Stimulated activated naive CD4-positive, alpha-beta T cell treated with Interleukin-2 at 50 U/mL for 16 hours (primary cell): ENCODE data around the gene EID3.
"Not testable (repeated sequence)": the region's sequence is repeated elsewhere in the genome, so short reads cannot be mapped to it uniquely, and the experiment has no call there.

Experiments used
- DNase-seq: peaks from one replicate; lab custom pipeline; 2025; lab: John Stamatoyannopoulos, UW

EID3 gene

DNA sequence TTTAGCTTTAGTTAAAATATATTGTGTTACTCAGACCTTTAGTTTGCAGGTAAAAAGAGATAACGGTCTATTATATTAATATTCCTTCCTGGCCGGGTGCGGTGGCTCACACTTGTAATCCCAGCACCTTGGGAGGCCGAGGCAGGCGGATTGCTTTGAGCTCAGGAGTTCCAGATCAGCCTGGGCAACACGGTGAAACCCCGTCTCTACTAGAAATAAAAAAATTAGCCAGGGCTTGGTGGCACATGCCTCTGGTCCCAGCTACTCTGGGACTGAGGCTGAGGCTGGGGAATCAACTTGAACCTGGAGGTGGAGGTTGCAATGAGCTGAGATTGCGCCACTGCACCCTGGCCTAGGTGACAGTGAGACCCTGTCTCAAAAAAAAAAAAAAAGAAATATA, 13.2 kb upstream of the EID3 start:
- no peak for DNase-seq

DNA sequence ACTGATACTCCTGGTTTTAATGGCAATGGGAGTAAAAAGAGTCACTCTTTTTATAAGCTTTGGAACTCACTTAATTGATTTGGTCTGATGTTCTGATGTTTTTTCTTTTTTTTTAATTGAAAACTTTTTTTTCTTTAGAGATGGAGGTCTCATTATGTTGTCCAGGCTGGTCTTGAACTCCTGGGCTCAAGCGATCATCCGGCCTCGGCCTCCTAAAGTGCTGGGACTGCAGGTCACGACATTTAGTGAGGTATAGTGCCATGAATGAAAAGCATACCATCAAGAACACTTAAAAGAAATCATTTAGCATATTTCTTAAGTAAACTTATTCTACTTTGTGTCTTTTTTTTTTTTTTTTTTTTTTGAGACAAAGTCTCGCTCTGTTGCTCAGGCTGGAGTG, 12.7 kb upstream of the EID3 start:
- DNase-seq, result no peak

DNA sequence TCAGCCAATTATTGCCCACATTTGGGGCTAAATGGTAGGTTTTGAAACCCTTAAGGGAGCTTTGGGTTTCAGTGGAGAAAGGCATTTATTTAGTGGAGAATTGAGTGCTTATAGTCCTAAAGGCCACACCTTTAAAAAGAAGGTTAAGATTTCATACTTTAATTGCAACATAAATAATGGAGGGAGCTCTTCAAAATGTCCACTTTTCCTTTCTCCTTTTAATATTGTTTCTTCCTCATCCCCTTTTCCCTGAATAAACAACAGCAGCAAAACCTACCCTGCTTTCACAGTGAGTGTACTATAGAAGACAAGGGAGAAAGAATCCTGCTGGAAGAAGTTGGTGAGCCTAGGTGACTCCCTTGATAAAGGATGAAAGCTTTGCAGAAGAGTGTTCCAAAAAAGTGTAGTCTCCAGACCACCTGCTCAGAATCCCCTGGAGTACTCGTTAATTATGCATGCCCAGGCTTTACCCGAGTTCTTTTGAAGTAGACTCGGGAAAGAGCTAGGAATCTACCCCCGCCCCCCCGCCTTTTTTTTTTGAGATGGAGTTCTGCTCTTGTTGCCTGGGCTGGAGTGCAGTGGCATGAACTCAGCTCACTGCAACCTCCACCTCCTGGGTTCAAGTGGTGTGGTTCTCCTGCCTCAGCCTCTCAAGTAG, 11.5 kb upstream of the EID3 start:
- DNase-seq, result no peak

DNA sequence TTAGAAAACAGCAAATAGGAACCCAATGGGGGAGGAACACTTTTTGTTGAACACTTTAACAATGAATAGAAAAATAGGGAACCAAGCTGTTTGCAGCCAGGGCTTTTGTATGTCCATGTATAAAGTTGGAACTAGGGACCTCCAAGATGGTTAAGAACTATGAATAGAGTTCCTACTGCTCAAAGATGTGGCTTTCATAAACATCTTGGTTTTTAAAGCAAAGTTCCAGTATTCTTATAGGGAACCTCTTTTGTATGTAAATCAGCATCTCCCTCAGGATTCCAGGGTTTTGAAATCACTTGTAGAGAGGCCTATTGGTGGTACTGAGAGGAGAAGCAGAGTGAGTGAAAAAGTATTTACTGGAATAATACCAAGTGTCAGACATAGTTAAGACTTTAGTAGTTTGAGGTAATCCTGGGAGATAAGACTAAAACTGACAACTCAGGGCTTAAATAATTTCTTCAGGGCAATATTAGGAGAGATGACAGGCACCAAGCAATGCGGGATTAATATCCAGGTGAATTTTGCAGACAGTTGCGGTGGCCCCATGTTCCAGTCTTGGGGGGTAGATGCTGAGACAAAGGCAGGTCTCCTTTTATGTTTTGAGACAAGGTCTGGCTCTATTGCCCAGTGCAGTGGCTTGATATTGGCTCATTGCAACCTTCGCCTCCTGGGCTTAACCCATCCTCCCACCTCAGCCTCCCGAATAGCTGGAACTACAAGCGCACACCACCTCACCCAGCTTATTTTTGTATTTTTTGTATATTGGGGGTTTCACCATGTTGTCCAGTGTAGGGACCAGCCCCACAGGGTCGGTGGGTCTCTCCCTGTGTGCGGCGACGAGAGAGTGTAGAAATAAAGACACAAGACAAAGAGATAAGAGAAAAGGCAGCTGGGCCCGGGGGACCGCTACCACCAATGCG, 10.4 kb upstream of the EID3 start:
- no peak for DNase-seq

DNA sequence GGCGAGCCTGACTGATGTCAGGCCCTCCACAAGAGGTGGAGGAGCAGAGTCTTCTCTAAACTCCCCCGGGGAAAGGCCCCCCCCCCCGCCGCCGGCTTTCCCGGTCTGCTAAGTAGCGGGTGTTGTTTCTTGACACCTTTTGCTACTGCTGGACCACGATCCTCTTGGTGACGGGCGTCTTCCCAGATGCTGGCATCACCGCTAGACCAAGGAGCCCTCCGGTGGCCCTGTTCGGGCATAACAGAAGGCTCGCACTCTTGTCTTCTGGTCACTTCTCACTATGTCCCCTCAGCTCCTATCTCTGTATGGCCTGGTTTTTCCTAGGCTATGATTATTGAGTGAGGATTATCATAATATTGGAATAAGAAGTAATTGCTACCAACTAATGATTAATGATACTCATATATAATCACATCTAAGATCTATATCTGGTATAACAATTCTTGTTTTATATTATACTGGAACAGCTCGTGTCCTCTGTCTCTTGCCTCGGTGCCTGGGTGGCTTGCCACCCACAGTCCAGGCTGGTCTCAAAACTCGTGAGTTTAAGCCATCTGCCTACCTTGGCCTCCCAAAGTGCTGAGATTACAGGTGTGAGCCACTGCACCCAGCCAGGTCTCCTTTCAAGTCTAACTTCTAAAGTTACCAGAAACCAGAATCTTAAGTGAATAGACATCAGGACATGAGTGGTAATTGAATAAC, 9.2 kb upstream of the EID3 start:
- DNase-seq, result not testable (repeated sequence)

DNA sequence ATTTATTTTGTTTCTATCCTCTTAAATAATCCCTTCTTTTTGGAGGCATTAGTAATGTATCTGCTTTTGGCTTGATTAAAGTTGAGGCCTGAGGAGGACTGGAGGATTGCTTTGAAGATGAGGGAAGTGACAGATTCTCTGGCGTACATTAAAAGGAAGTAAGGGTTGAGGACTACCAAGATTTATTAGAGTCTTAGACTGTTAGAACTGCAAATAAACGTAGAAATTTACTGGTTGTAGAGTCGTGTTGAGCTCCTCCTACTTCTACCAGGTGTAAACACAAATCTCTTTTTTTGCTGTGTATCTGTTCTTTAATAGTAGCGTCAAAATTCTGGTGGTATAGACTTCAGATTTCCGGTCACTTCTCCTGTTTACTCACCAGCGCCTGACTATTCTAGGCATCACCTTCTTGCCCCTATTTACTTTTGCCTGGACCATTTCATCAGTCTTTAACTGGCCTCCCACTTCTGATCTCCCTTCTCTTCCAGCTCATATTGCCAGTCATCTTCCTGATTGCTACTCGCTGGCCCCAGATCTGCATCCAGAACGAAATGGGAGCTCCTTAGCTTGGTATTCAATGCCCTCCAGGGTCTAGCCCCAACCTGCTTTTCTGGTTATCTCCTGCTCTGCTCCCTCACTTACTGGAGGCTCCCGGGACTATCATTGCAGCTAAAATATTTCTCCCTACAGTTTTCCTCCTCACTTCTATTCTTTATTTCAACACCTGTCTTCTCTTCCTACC, 8.4 kb upstream of the EID3 start:
- DNase-seq, result no peak

DNA sequence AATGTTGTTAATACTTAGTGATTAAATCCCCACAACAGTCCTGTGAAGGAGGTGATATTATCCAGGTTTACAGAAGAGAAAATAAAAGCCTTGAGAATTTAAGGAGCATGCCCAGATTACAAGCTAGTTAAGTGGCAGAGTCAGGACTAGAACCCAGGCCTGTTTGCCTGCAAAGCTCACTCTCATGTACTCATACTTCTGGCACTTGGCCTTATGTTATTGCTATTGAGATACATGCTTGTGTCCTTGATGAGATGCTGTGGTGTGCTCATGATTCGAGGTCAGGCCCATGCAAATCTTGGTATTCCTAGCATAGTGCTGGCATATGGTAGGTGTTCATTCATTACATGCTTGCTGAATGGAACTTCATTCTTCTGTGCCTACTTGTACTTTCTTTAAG, 7.6 kb upstream of the EID3 start:
- no peak for DNase-seq

DNA sequence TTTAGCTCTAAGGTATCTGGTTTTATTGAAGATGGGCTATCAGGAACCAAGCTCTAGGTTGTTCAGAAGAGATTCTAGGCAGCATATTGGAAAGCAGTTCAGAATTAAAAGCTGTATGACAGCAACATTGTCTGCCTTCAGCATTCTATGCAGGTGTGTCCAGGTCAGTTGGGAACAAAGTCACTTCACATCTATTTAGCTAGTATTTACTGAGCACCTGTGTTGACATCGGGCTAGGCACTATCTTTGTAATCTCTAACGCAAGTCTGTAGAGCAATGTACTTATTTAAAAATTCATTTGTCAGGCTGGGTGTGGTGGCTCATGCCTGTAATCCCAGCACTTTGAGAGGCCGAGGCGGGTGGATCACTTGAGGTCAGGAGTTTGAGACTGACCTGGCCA, 6.8 kb upstream of the EID3 start:
- no peak for DNase-seq

DNA sequence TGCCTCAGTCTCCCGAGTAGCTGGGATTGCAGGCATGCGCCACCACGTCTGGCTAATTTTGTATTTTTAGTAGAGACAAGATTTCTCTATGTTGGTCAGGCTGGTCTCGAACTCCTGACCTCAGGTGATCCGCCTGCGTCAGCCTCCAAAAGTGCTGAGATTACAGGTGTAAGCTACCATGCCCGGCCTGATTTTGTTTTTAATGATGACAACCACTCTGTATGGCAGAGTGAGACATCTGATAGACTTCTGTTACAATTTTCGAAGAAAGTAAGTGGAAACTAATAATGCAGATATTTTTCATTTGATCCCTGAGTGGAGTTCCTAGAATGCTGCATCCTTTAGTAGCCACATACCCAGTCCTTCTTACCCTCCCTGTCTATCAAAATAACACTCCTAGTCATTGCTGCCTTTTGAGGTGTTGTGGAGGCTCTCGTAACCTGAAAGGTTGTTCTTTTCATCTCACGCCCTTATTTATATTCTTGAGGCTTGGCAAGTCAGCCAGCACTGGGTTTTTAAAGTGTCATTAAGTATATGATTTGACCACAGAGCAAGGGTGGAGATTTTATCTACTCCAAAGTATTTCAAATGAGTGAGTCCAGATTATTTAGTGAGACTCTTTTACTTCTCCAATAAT, 5.9 kb upstream of the EID3 start:
- DNase-seq, result no peak

DNA sequence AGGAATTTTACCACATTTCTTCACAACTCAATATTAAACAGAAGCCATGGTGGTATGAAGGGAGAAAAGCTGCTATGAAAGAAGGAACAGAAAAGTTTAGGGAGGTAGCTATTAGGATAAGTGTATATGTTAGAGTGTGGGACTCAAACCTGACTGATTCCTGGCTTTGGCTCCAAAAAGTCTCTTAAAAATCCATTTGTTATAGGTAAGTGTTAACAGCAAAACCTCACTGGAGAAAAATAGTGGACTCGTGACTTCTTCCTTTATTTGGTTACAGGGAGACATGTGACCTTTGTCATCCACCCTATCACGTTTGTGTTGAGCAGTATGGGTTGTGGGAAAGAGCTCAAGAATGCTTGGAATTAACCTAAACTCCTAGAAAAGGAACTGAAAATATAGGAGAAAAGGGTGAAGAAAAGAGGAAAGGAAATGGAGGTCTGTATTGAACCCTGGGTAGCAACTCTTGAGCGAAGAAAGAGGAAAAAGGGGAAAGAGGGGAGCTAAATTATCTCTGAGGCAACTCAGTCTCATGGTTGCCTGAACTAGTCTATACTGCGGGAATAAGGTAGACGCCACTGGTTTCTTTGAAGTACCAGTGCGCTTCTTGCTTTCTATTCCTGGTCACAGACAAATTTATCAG, 3.6 kb upstream of the EID3 start:
- no peak for DNase-seq

DNA sequence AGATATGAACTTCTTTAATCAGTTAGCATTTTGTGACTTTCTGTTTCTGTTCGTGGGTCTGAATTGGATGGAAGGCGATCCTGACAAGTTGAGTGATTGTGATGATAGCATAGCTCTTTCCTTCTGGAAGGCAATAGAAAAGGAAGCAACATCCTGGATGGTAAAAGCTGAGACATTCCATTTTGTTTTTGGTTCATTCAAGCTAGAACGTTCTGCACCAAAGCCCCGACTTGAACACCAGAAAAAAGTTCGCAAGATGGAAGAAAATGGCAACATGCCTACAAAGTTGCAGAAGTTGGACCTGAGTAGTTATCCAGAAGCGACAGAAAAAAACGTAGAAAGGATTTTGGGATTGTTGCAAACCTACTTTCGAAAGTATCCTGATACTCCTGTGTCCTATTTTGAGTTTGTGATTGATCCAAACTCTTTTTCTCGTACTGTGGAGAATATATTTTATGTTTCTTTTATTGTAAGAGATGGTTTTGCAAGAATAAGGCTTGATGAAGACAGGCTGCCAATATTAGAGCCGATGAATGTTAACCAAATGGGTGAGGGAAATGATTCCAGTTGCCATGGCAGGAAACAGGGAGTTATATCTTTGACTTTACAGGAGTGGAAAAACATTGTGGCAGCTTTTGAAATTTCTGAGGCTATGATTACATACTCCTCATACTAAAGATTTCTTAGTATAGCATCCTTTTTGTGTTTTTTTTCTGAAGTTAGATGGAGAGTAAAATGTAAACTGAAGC, 896 bp downstream of the EID3 start:
- DNase-seq, result no peak

DNA sequence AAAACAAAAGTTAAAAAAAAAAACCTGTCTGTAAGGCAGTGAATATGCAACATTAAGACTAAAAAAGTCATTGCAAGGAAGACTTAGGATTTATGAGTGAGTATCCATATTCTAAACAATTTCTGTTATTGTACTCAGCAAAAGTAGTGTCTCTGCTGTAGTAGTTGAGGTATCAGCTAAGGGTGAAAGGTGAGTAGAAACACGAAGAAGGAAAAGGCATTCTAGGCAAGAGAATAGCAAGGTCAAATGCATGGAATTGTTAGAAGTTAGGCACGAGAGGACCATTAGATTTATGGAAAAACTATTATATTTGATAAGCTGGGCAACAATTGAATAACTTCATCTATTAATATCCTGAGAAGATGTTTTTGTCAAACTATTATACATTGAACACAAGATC, 1.8 kb downstream of the EID3 start:
- no peak for DNase-seq

DNA sequence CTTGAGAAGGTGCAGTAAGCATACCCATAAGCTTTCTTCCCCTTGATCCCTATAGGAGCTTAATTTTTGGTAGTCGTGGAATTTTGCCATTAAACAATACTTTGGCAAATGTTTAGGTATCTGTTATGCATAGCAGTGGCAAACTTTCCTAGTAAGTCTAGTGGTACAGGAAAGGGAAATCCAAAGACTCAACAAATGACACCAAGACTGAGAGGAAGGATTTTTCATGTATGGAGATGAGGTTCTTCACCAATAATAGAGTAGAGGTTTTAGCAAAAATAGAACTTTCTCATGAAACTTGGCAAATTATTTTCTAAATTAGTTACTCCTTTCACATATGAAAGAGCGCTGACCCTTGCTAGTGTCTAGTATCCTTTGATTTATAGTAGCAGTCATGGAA, 2.8 kb downstream of the EID3 start:
- DNase-seq, result no peak

DNA sequence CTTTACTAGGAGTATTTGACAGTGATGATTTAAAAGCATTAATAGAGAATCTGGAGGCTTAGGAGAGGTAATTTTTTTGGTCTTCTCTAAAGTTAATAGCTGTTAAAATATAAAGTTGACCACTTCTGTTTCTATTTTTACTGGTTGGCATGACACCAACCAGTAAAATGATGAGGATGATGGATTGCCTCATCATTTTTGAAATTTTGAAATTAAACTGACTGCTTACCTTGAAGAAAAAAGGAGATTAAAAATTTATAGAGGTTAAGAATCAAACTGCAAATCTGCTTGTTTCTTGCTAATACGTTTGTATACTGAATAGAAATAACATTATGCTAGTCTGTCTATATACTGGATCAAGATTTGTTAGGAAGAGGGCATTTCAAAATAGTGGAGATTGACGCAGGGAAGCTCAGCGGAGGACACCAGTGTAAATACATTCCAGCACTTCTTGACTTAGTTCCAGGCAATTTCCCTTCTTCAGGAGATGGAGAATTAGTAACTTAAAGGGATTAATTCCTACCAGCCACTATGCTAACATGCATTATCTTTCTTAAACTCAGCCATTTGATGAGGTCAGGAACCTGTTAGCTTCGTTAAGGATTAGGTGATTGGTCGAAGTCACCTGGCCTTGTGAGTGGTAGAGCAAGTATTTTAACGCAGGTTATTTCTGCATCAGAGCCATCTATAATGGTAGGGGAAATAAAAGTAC, 3.6 kb downstream of the EID3 start:
- DNase-seq, result no peak

DNA sequence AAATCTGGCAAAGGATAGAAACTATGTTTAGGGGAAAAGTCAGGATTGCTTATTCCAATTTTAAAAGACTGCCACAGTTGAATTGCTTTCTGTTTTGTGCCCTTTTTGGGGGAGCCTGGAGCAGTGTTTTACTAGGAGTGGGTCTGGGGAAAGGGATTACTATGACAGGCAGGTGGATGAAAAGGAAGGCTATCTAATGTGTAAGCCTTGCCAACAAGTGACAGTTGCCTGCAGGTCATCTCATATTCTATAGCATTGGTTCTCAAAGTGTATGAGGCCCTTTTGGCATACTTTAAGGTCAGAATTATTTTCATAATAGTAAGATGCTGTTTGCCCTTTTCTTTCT, 4.1 kb downstream of the EID3 start:
- no peak for DNase-seq

DNA sequence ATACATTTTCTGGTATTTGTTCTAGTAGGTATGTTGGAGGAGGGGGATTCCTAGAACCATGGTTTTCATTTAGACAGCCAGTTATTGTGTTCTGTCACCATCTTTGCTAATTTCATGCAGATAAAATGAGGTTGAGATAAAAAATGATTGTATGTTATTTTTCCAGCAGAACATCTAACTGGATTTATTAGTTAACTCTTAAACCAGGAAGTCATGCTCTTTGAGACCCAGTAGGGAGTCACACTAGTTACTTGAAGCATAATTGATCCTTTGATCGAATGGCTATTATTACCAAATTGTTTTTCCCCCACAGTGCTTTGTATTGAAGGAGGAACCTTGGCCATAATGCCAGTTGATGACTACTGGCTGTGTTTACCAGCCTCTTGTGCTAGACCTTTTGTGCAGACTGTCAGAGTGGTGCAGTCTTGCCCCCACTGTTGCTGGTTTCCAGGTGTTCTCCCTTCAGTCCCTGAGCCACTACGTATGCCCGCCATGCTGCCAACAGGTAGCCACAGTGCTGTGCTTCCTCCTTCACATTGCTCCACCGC, 6.0 kb downstream of the EID3 start:
- DNase-seq, result no peak

DNA sequence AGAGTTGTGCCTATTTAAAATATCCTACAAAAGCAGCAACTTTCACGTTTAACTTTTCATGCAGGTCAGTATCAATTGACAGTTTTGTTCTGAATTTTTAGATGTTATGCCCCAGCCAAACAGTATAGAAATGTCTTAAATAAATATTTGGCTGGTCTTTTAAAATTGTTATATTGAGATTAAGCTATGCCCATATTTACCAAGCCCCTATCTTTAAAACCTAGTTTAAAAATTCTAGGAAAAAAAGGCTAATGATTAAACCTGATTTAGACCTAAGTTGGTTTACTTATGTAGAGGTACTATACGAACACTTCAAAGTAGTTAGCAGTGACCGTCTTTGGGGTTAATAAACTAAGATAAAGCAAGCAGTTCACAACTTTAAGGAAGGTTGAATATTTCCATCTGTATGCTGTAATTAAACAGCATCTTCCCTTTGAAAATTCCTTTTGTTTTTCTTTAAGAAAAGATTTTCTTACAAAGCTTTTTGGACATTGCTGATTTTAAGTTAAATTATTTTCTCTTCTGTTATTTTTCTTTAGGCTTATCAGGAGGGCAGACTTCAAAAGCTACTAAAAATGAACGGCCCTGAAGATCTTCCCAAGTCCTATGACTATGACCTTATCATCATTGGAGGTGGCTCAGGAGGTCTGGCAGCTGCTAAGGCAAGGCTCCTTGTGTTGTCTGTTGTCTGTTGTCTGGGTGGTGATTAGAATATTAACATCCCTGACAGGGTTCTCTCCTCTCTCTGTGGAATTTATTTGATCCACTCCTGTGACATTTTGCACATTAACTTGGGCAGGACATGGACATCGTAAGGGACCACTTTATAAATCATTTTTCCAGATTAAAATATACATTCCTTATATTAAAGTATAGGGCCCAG, 7.5 kb downstream of the EID3 start:
- DNase-seq, result no peak

DNA sequence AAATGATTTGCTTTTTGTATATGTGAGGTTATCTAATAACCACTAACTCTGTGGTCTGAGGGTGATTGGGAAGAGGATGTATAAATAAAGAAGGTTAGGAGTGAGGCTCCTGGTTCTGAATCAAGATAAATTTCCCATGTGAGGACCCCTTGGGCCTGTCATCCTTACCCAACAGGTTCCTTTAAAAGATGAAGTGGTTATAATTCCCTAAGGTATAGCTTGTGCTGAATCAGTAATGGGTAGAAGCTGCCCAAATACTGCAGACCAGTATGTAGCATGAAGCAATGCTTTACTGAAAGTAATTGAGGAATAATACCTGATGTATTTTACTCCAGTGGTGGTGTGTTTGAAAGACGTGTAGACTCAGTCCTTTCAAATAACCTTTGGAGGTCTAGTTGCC, 8.7 kb downstream of the EID3 start:
- DNase-seq, result no peak

DNA sequence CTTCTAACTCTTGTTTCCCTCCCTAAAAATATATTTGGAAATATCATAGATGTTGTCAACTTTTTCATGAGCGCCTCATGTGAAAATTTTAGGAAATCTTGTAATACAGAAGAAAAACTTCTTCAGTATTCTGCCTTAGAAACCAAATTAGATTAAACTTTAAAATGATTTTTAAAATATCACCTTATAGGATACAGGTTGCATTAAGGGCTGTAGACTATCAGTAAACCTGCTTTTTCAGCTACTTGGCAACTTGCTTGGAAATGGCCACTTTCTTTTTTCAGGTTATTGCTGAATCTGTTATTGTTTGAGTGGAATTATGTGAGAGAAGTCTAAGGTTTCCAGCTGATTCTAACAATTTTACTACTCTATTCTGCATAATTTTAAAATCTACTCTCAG, 9.1 kb downstream of the EID3 start:
- no peak for DNase-seq
